OCI-LY7 (cell line): ENCODE results near the gene DDX28.

Source experiments
- EZH2phosphoT487 ChIP-seq: fragments of 200-600 bp; sonication (generic); IDR thresholded peaks from 2 replicates; pipeline ENCODE4 v1.6.1; 2018; ENCODE audit warnings: low read depth, borderline replicate concordance, mild to moderate bottlenecking, mixed run types, antibody characterized with exemption, low read length, moderate library complexity, mixed read lengths
- TF ChIP-seq, protein P1 (sequence below): fragments of 200-600 bp; sonication (generic); conservative IDR thresholded peaks from 2 replicates; pipeline ENCODE4 v1.5.1; 2014; ENCODE audit warnings: mild to moderate bottlenecking, antibody characterized with exemption, low read length, moderate library complexity, mixed read lengths

DNA sequence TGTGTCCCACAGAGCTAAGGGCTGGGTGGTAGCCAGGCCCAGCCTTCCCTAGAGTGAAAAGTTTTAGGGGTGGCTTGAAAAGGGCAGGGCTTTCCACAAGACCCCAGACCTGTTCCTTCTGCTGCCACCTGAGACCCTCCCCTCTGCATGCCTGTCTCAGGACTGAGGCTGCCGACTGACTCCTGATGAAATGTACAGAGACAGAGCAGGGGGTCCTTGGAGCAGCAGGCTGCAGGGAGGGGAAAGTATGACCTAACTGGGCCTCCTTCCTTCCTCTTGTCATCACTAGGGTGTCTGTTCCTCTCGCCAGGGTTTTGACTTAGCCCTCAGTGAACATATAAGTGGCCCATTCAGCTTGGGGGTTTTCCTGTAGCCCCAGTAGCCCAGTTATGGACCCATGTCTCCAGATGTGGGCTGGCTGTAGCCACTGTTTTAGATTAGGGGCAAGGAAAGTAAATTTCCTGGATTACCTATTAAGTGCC lies 47.3 kb upstream of the DDX28 start:
- TF ChIP-seq, protein P1, sequence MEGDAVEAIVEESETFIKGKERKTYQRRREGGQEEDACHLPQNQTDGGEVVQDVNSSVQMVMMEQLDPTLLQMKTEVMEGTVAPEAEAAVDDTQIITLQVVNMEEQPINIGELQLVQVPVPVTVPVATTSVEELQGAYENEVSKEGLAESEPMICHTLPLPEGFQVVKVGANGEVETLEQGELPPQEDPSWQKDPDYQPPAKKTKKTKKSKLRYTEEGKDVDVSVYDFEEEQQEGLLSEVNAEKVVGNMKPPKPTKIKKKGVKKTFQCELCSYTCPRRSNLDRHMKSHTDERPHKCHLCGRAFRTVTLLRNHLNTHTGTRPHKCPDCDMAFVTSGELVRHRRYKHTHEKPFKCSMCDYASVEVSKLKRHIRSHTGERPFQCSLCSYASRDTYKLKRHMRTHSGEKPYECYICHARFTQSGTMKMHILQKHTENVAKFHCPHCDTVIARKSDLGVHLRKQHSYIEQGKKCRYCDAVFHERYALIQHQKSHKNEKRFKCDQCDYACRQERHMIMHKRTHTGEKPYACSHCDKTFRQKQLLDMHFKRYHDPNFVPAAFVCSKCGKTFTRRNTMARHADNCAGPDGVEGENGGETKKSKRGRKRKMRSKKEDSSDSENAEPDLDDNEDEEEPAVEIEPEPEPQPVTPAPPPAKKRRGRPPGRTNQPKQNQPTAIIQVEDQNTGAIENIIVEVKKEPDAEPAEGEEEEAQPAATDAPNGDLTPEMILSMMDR = no peak
- TF ChIP-seq EZH2phosphoT487 = no peak
